ENCODE measurements around the gene QRSL1.
"Not testable (repeated sequence)": the region's sequence is repeated elsewhere in the genome, so short reads cannot be mapped to it uniquely, and the experiment has no call there.

QRSL1 gene

DNA sequence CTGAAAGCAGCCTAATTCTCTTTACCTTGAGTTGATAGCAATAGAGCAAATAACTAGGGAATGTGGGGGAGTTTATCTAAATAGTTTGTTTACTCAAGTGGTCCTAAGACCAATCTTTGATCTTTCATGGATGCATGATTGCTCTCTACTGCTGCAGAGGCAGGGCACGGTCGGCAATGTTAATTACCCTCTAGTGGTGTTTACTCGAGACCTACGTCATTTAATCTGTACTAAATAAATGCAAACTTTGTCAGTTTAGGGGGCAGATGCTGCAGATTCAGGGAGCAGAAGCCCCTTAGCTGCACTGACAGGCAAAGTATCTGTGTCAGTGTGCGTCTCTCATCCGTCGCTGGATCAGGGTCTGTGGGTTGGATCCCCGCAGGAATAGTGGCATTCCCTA, 7.0 kb upstream of the QRSL1 start:
- no peak for DNase-seq (ENCODE audit: low read depth)
- TF ChIP-seq, protein P1, sequence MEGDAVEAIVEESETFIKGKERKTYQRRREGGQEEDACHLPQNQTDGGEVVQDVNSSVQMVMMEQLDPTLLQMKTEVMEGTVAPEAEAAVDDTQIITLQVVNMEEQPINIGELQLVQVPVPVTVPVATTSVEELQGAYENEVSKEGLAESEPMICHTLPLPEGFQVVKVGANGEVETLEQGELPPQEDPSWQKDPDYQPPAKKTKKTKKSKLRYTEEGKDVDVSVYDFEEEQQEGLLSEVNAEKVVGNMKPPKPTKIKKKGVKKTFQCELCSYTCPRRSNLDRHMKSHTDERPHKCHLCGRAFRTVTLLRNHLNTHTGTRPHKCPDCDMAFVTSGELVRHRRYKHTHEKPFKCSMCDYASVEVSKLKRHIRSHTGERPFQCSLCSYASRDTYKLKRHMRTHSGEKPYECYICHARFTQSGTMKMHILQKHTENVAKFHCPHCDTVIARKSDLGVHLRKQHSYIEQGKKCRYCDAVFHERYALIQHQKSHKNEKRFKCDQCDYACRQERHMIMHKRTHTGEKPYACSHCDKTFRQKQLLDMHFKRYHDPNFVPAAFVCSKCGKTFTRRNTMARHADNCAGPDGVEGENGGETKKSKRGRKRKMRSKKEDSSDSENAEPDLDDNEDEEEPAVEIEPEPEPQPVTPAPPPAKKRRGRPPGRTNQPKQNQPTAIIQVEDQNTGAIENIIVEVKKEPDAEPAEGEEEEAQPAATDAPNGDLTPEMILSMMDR (IDR thresholded peaks at IDR 0.05; ENCODE audit: insufficient read depth, low read depth, low read length, missing control alignments), result no peak
- no peak overlapping the region for H3K4me3 ChIP-seq (ENCODE audit: low read length)

DNA sequence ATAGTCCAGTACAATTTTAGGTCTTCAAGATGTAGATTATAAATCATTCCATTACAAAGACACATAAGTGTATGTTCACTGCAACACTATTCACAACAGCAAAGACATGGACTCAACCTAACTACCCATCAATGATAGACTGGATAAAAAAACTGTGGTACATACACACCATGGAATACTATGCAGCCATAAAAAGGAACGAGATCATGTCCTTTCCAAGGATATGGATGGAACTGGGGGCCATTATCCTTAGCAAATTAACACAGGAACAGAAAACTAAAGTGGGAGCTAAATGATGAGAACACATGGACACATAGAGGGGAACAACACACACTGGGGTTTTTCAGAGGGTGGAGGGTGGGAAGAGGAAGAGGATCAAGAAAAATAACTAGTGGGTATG, 6.3 kb upstream of the QRSL1 start:
- TF ChIP-seq, protein P1 (IDR thresholded peaks at IDR 0.05; ENCODE audit: insufficient read depth, low read depth, low read length, missing control alignments), result no peak

DNA sequence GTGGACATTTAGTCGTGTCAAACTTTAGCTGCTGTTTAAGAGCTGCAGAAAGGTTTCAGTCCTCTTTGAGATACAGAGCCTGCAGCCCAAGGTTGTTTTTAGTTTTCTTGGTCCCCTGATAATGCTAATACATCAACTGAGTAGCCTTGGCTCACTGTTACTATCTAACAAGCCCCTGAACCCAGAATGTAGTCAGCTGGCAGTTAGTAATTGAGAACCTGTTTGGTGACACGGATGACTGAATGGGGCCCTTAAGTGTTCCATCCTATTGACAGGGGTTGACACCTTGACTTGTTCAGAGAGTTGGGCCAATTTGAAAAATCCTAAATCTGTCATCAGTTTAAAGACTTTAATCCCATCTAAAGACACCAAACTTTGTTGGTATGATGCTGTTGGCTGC, 2.9 kb upstream of the QRSL1 start:
- no peak overlapping the region for H3K4me3 ChIP-seq (ENCODE audit: low read length)
- TF ChIP-seq, protein P1 (IDR thresholded peaks at IDR 0.05; ENCODE audit: insufficient read depth, low read depth, low read length, missing control alignments), result no peak
- no peak for DNase-seq (ENCODE audit: low read depth)

More for the DNA sequence above, 6.3 kb upstream of the QRSL1 start:
- H3K4me3 ChIP-seq (ENCODE audit: low read length), result no peak overlapping the region
- DNase-seq (ENCODE audit: low read depth), result no peak

DNA sequence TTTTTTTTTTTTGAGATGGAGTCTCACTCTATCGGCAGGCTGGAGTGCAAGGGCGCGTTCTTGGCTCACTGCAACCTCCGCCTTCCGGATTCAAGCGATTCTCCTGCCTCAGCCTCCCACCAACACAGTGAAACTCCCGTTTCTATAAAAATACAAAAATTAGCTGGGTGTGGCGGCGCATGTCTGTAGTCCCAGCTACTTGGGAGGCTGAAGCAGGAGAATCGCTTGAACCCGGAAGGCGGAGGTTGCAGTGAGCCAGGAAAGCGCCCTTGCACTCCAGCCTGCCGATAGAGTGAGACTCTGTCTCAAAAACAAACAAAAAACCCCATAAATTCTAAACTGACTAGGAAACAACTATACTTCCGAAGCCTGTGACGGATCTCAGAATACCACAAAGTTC, 1.6 kb upstream of the QRSL1 start:
- not testable (repeated sequence) for H3K4me3 ChIP-seq (ENCODE audit: low read length); DNase-seq (ENCODE audit: low read depth)

DNA sequence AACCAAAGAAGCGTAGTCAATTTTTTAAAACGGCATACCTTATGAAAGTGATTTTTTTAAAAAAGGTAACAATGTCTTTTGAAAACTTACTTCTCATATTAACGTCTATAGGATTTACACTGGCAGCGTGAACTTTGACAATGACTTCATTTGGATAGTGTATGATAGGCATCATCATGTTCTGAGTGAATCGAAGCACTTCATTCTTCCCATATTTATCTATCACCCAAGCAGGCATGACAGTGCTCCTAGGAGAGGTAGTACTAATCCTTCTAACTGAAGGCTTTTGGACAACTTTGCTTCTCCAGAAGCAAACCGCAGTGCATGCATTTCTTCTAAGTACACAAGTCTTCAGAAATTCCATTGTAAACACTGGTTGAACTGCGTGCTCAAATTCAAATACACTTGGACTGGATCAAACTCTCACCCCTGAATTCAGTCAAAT, 698 bp upstream of the QRSL1 start:
- H3K4me3 ChIP-seq (ENCODE audit: low read length), result peak overlapping the region; percentile 98
- TF ChIP-seq, protein P1 (IDR thresholded peaks at IDR 0.05; ENCODE audit: insufficient read depth, low read depth, low read length, missing control alignments), result no peak
- no peak for DNase-seq (ENCODE audit: low read depth)

DNA sequence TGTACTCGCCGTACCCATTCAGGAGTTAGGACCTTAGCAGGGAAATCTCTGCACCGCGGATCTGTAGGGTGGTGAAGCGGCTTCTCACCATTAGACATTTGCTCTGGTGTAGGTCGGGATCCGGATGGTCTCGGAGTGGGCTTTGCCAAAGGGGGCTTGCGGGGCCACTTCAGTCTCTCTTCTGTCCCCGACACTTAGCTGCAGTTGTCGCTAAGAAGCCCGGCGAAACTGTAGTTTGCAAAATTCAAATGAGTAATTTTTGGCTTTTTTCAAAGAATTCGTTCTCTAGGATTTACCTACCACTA, 433 bp downstream of the QRSL1 start:
- TF ChIP-seq, protein P1 (IDR thresholded peaks at IDR 0.05; ENCODE audit: insufficient read depth, low read depth, low read length, missing control alignments), result no peak
- DNase-seq (ENCODE audit: low read depth), result no peak
- H3K4me3 ChIP-seq (ENCODE audit: low read length), result peak overlapping the region; percentile 98

DNA sequence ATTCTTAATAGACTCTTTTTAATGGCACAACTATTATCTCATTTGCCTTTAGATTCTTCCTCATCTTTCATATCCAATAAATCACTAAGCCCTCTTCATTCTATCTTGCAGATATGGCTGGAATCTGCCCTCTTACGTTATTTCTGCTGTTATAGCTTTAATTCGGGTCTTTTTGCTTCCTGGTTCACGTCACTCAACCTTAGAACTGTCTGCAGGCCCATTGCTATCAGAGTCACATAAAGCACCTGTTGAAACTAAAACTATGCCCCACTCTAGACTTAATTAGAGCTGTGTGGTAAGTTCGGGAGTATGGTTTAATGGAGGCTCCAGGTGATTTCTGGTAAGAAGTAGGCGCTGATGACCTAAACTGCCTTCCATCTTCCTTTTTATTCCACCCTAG, 988 bp downstream of the QRSL1 start:
- H3K4me3 ChIP-seq (ENCODE audit: low read length), result peak overlapping the region; percentile 98
- TF ChIP-seq, protein P1 (IDR thresholded peaks at IDR 0.05; ENCODE audit: insufficient read depth, low read depth, low read length, missing control alignments), result no peak
- DNase-seq (ENCODE audit: low read depth), result no peak

DNA sequence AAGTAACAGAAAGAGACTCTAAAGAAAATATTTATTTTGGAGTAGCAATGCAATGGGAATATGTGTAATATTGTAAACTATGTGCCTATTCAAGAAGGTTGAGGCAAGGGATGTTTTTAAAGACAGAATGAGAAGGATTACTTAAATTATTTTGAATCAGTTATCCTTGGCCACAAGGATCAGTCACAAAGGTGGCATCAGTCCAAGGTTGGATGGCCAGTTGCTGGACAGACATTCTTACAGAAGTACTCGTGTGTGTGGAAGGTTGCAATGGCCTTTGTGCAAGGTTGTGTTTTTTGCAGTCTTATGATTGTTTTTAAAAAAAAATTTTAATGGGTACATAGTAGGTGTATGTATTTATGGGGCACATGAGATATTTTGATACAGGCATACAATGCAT, 2.0 kb downstream of the QRSL1 start:
- no peak for DNase-seq (ENCODE audit: low read depth)
- TF ChIP-seq, protein P1 (IDR thresholded peaks at IDR 0.05; ENCODE audit: insufficient read depth, low read depth, low read length, missing control alignments), result no peak
- H3K4me3 ChIP-seq (ENCODE audit: low read length), result no peak overlapping the region

Measured in epithelial cell of esophagus (primary cell).